Measurements from ENCODE around the gene ZNF80. TPM values are rescaled to one million over a fixed set of nuclear protein-coding genes. Genes with fewer than 3 reads are reported as not detected.

Gene ZNF80
- total and polyA plus RNA-seq, 2 donors (not counting 1 experiment from before 2014, with no cell fraction given), result not detected

DNA sequence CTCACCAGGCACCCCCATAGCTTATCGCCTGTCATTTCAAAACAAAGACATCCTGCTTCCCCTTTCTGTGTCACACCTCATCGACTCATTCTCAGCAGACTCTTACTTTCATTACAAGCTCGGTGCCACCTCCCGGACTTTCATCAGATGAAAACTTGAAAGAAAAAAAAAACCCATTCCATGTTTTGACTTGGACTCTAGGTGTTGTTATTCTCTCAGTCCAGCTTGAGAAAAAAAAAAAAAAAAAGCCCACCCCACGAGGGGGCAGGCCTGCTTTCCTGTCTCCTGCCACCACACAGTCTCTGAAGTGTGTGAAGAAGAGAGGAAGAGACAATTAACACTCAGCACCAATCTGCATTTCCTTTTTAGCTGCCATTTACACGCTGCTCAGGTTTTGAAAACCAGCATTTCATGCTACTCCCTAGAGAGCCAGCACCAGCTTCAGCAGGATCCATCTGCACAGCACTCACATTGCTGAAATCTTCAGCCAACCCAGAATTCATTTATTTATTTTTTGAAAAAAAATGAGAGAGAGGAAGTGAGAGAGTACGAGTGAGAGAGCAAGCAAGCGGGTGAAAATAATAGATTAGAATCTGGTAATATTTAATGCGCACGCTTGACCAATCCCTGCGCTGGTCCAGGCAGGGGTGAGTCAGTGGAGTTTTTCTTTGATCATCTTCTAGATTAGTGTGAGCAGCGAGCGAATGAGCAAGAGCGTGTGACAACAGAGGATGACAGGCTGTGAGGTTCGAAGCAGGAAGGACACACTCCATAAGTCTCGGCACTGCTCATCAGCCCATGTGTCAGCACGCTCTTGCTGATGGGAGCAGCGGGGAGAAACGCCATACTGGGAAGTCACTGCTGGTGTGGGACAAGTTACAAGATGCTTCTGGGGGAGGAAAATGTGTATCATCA, 23.5 kb downstream of the ZNF80 start:
- H3K4me3 ChIP-seq (replicated peaks in 1 of 4; ENCODE audit: control extremely low read depth in 1 of 4, insufficient read depth in 1 of 4, low read depth in 3 of 4, low read length in 4 of 4), result peak overlapping the region; percentile 24 to 48 (median 40)
- peak; percentile 65 to 82 for DNase-seq (ENCODE audit: low read depth in 2 of 2)

DNA sequence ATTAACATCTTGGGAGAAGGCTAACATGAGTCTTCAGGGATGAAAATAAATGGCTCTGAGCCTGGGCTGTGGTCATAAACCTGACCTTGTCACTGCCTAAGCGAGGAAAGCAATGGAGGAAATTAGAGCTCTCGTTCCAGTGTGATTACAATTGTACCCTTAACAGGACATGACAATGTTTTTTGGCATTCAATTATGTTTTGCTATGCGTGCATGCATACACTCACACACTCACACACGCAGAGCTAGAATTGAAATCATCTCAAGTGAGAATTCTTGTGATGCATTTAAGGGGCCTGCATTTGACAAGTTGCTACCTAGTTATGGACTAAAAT, 24.1 kb downstream of the ZNF80 start:
- Histone ChIP-seq H4K20me1 (ENCODE audit: control insufficient read depth, extremely low read depth, insufficient read depth, low read length) (no peaks in the 10 kb centered on the region), H3K27me3 (ENCODE audit: control insufficient read depth, insufficient read depth, low read length) (no peaks in the 10 kb centered on the region), H3K4me3 (replicated peaks in 1 of 4; ENCODE audit: control extremely low read depth in 1 of 4, insufficient read depth in 1 of 4, low read depth in 3 of 4, low read length in 4 of 4) (peak overlapping the region; percentile 24 to 48 (median 37)), H3K36me3 (ENCODE audit: control insufficient read depth, insufficient read depth, low read length) (no peaks in the 10 kb centered on the region), H2AFZ (ENCODE audit: low read length) (no peak overlapping the region), H3K79me2 (ENCODE audit: control insufficient read depth, insufficient read depth, low read length) (no peaks in the 10 kb centered on the region), H3K9me3 (ENCODE audit: control insufficient read depth, insufficient read depth, low read depth, low read length) (no peaks in the 10 kb centered on the region), H3K9ac (ENCODE audit: insufficient read depth, low read length) (no peak overlapping the region), H3K27ac (ENCODE audit: insufficient read depth, low read length) (peak overlapping the region; percentile 58), H3K4me1 (ENCODE audit: control insufficient read depth, extremely low read depth, insufficient read depth, low read length) (peaks cover 5% of the 10 kb centered on the region), H3K4me2 (ENCODE audit: extremely low read depth, insufficient read depth, low read length) (peak overlapping the region; percentile 85)
- DNase-seq (ENCODE audit: low read depth in 2 of 2), result peak; percentile 40 to 62
- TF ChIP-seq, protein P1, sequence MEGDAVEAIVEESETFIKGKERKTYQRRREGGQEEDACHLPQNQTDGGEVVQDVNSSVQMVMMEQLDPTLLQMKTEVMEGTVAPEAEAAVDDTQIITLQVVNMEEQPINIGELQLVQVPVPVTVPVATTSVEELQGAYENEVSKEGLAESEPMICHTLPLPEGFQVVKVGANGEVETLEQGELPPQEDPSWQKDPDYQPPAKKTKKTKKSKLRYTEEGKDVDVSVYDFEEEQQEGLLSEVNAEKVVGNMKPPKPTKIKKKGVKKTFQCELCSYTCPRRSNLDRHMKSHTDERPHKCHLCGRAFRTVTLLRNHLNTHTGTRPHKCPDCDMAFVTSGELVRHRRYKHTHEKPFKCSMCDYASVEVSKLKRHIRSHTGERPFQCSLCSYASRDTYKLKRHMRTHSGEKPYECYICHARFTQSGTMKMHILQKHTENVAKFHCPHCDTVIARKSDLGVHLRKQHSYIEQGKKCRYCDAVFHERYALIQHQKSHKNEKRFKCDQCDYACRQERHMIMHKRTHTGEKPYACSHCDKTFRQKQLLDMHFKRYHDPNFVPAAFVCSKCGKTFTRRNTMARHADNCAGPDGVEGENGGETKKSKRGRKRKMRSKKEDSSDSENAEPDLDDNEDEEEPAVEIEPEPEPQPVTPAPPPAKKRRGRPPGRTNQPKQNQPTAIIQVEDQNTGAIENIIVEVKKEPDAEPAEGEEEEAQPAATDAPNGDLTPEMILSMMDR (conservative IDR thresholded peaks at IDR 0.05 in 1 of 2, IDR thresholded peaks at IDR 0.05 in 1 of 2; ENCODE audit: low read depth in 1 of 2, low read length in 2 of 2), result no peak
- no peak for TF ChIP-seq EZH2 (IDR thresholded peaks at IDR 0.05; ENCODE audit: low read length, missing control alignments)

More for the DNA sequence above, 23.5 kb downstream of the ZNF80 start:
- peak overlapping the region; percentile 85 for H3K4me2 ChIP-seq (ENCODE audit: extremely low read depth, insufficient read depth, low read length)
- H3K27me3 ChIP-seq (ENCODE audit: control insufficient read depth, insufficient read depth, low read length), result no peaks in the 10 kb centered on the region
- no peaks in the 10 kb centered on the region for H4K20me1 ChIP-seq (ENCODE audit: control insufficient read depth, extremely low read depth, insufficient read depth, low read length)
- H3K9ac ChIP-seq (ENCODE audit: insufficient read depth, low read length), result peak overlapping the region; percentile 1
- peak overlapping the region; percentile 78 for H2AFZ ChIP-seq (ENCODE audit: low read length)
- TF ChIP-seq, protein P1 (conservative IDR thresholded peaks at IDR 0.05 in 1 of 2, IDR thresholded peaks at IDR 0.05 in 1 of 2; ENCODE audit: low read depth in 1 of 2, low read length in 2 of 2), result no peak
- no peak for TF ChIP-seq EZH2 (IDR thresholded peaks at IDR 0.05; ENCODE audit: low read length, missing control alignments)
- peak overlapping the region; percentile 70 for H3K27ac ChIP-seq (ENCODE audit: insufficient read depth, low read length)
- no peaks in the 10 kb centered on the region for H3K36me3 ChIP-seq (ENCODE audit: control insufficient read depth, insufficient read depth, low read length)
- no peaks in the 10 kb centered on the region for H3K79me2 ChIP-seq (ENCODE audit: control insufficient read depth, insufficient read depth, low read length)
- no peaks in the 10 kb centered on the region for H3K9me3 ChIP-seq (ENCODE audit: control insufficient read depth, insufficient read depth, low read depth, low read length)
- H3K4me1 ChIP-seq (ENCODE audit: control insufficient read depth, extremely low read depth, insufficient read depth, low read length), result peaks cover 5% of the 10 kb centered on the region

DNA sequence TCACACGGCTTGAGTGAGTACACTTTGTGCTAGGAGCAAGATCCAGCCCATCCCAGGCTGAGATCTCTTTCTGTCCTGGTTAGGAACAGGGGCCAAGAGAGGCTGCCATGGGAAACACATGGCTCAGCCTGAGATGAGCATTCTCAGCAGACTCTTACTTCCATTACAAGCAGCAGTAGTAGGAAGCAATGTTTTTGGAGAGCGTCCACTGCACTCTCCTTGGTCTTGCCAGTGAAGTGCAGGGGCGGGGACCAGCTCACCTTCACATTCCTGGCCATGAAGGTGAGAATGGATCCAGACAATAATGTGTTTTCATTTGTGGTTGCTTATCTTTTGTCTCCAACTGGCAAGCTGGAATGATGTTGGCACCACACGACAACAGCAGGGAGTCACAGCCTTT, 24.7 kb downstream of the ZNF80 start:
- H3K9me3 ChIP-seq (ENCODE audit: control insufficient read depth, insufficient read depth, low read depth, low read length), result no peaks in the 10 kb centered on the region
- no peaks in the 10 kb centered on the region for H3K36me3 ChIP-seq (ENCODE audit: control insufficient read depth, insufficient read depth, low read length)
- H3K9ac ChIP-seq (ENCODE audit: insufficient read depth, low read length), result no peak overlapping the region
- no peaks in the 10 kb centered on the region for H3K79me2 ChIP-seq (ENCODE audit: control insufficient read depth, insufficient read depth, low read length)
- DNase-seq (ENCODE audit: low read depth in 2 of 2), result no peak
- H3K4me2 ChIP-seq (ENCODE audit: extremely low read depth, insufficient read depth, low read length), result no peak overlapping the region
- H3K4me1 ChIP-seq (ENCODE audit: control insufficient read depth, extremely low read depth, insufficient read depth, low read length), result peaks cover 5% of the 10 kb centered on the region
- H4K20me1 ChIP-seq (ENCODE audit: control insufficient read depth, extremely low read depth, insufficient read depth, low read length), result no peaks in the 10 kb centered on the region
- no peak overlapping the region for H2AFZ ChIP-seq (ENCODE audit: low read length)
- no peaks in the 10 kb centered on the region for H3K27me3 ChIP-seq (ENCODE audit: control insufficient read depth, insufficient read depth, low read length)
- TF ChIP-seq EZH2 (IDR thresholded peaks at IDR 0.05; ENCODE audit: low read length, missing control alignments), result no peak
- TF ChIP-seq, protein P1 (conservative IDR thresholded peaks at IDR 0.05 in 1 of 2, IDR thresholded peaks at IDR 0.05 in 1 of 2; ENCODE audit: low read depth in 1 of 2, low read length in 2 of 2), result no peak
- no peak overlapping the region for H3K4me3 ChIP-seq (replicated peaks in 1 of 4; ENCODE audit: control extremely low read depth in 1 of 4, insufficient read depth in 1 of 4, low read depth in 3 of 4, low read length in 4 of 4)
- H3K27ac ChIP-seq (ENCODE audit: insufficient read depth, low read length), result no peak overlapping the region

Measured in fibroblast of lung (primary cell).